H1 (cell line): ENCODE measurements around the gene RMRP. TPM values are rescaled to one million over a fixed set of nuclear protein-coding genes. Genes with fewer than 3 reads are reported as not detected.

Source experiments
- CTCF ChIA-PET: fragments of 300-600 bp; sonication (Branson Sonifier 250); formaldehyde crosslinking; loops from one replicate; lab custom pipeline; 2021; ENCODE audit not compliant: partially characterized antibody; lab: Charles Lee
- POLR2A ChIA-PET: fragments of 300-600 bp; sonication (Branson Sonifier 250); formaldehyde crosslinking; loops from one replicate; lab custom pipeline; 2021; ENCODE audit warnings: inconsistent platforms; ENCODE audit not compliant: partially characterized antibody; lab: Charles Lee
- DNase-seq, 2 experiments: peaks; one replicate each; pipeline versions ENCODE4 v3.0.0 to v3.0.0-alpha.2; 2010 to 2022; ENCODE audit warnings: low spot score in 2 of 2, low read depth in 1 of 2, mixed read lengths in 1 of 2
- FAIRE-seq: peaks from 2 replicates; lab custom pipeline; 2011; peaks lifted over from hg19 to GRCh38; lab: Jason Lieb, UNC
- H2AFZ ChIP-seq: 2 replicates; pipeline ENCODE4 v1.8.1; 2012; ENCODE audit warnings: low read length, inconsistent platforms
- H2AK5ac ChIP-seq: 2 replicates; pipeline ENCODE4 v1.6.1; 2013; ENCODE audit warnings: low read depth, low read length
- H2BK120ac ChIP-seq: replicated peaks from 2 replicates; pipeline ENCODE3; 2013; ENCODE audit warnings: low read depth, low read length, inconsistent platforms
- H2BK12ac ChIP-seq: 2 replicates; pipeline ENCODE4 v1.6.1; 2013; ENCODE audit warnings: low read depth, low read length
- H2BK15ac ChIP-seq: 2 replicates; pipeline ENCODE4 v1.6.1; 2013; ENCODE audit warnings: low read length
- H2BK20ac ChIP-seq: 2 replicates; pipeline ENCODE4 v1.6.1; 2013; ENCODE audit warnings: low read length
- H2BK5ac ChIP-seq: 2 replicates; pipeline ENCODE4 v1.6.1; 2013; ENCODE audit warnings: low read depth, low read length
- H3K14ac ChIP-seq: 2 replicates; pipeline ENCODE4 v1.6.1; 2013; ENCODE audit warnings: inconsistent platforms; ENCODE audit not compliant: insufficient read length
- H3K18ac ChIP-seq: 2 replicates; pipeline ENCODE4 v1.6.1; 2013; ENCODE audit warnings: low read length; ENCODE audit errors: extremely low read depth
- H3K23ac ChIP-seq: 2 replicates; pipeline ENCODE4 v1.6.1; 2013; ENCODE audit warnings: inconsistent platforms; ENCODE audit not compliant: insufficient read length
- H3K23me2 ChIP-seq: 2 replicates; pipeline ENCODE4 v1.6.1; 2013; ENCODE audit warnings: low read depth, low read length
- H3K27ac ChIP-seq: 2 replicates; pipeline ENCODE4 v1.6.1; 2011; ENCODE audit warnings: low read depth, low read length, inconsistent platforms
- H3K27me3 ChIP-seq, 4 experiments: replicated peaks in 1 of 4; 1 replicate in 1 of 4; 2 replicates in 3 of 4; pipeline versions ENCODE4 v1.6.1 to v1.8.1; 2011 to 2013; ENCODE audit warnings: low read length in 3 of 4, mild to moderate bottlenecking in 3 of 4, inconsistent platforms in 2 of 4, mixed read lengths in 2 of 4, moderate library complexity in 1 of 4; ENCODE audit not compliant: control insufficient read depth in 3 of 4, insufficient read depth in 3 of 4; ENCODE audit errors: extremely low read depth in 1 of 4
- H3K36me3 ChIP-seq, 4 experiments: 2 replicates each; pipeline versions ENCODE4 v1.6.1 to v1.8.1; 2011 to 2013; ENCODE audit warnings: mild to moderate bottlenecking in 4 of 4, low read length in 3 of 4, moderate library complexity in 2 of 4, control low read depth in 1 of 4, inconsistent platforms in 1 of 4; ENCODE audit not compliant: insufficient read depth in 4 of 4, control insufficient read depth in 2 of 4
- H3K4ac ChIP-seq: replicated peaks from 2 replicates; pipeline ENCODE3; 2013; ENCODE audit warnings: low read length, low read depth, mixed read lengths, inconsistent platforms; ENCODE audit not compliant: insufficient read length
- H3K4me1 ChIP-seq, 4 experiments: replicated peaks in 1 of 4; 1 replicate in 1 of 4; 2 replicates in 3 of 4; pipeline versions ENCODE4 v1.6.1 to v1.8.1; 2011 to 2013; ENCODE audit warnings: low read length in 3 of 4, inconsistent platforms in 2 of 4, mixed read lengths in 1 of 4; ENCODE audit not compliant: insufficient read depth in 4 of 4, control insufficient read depth in 3 of 4
- H3K4me2 ChIP-seq, 2 experiments: 2 replicates each; pipeline versions ENCODE4 v1.6.1 to v1.8.1; 2011 to 2013; ENCODE audit warnings: low read depth in 2 of 2, low read length in 2 of 2, control low read depth in 1 of 2, inconsistent platforms in 1 of 2, mild to moderate bottlenecking in 1 of 2; ENCODE audit not compliant: insufficient read depth in 1 of 2
- H3K4me3 ChIP-seq, 4 experiments: fragments of 200-600, 300-600 bp in 1 of 4; sonication (generic), shearing (Covaris generic), sonication (Bioruptor Twin) in 1 of 4; 2 replicates each; pipeline versions ENCODE4 v1.5.1 to v1.8.1; 2011 to 2016; ENCODE audit warnings: low read length in 4 of 4, low read depth in 3 of 4, control low read depth in 2 of 4, inconsistent platforms in 2 of 4, mild to moderate bottlenecking in 2 of 4, mixed read lengths in 1 of 4, moderate library complexity in 1 of 4; ENCODE audit not compliant: insufficient read depth in 2 of 4; ENCODE audit errors: extremely low read depth in 1 of 4
- H3K56ac ChIP-seq: replicated peaks from 2 replicates; pipeline ENCODE3; 2013; ENCODE audit warnings: low read depth, mild to moderate bottlenecking, mixed read lengths, low read length, inconsistent platforms; ENCODE audit not compliant: insufficient read length
- H3K79me1 ChIP-seq: 2 replicates; pipeline ENCODE4 v1.6.1; 2013; ENCODE audit warnings: low read depth, low read length, control low read depth
- H3K79me2 ChIP-seq, 2 experiments: 2 replicates each; pipeline versions ENCODE4 v1.6.1 to v1.8.1; 2012 to 2013; ENCODE audit warnings: low read length in 2 of 2, mild to moderate bottlenecking in 2 of 2, inconsistent platforms in 1 of 2; ENCODE audit not compliant: insufficient read depth in 2 of 2, control insufficient read depth in 1 of 2
- H3K9ac ChIP-seq, 4 experiments: replicated peaks in 1 of 4; 1 replicate in 1 of 4; 2 replicates in 3 of 4; pipeline versions ENCODE4 v1.6.1 to v1.8.1; 2011 to 2013; ENCODE audit warnings: low read depth in 3 of 4, low read length in 3 of 4, control low read depth in 2 of 4, mild to moderate bottlenecking in 2 of 4, moderate library complexity in 2 of 4, inconsistent platforms in 1 of 4; ENCODE audit errors: extremely low read depth in 1 of 4
- H3K9me3 ChIP-seq, 2 experiments: 2 replicates each; pipeline versions ENCODE4 v1.6.1 to v1.8.1; 2012 to 2013; ENCODE audit warnings: mild to moderate bottlenecking in 2 of 2, moderate library complexity in 2 of 2, control low read depth in 1 of 2, inconsistent platforms in 1 of 2, low read depth in 1 of 2, low read length in 1 of 2, mixed read lengths in 1 of 2; ENCODE audit not compliant: insufficient read depth in 2 of 2
- H4K20me1 ChIP-seq, 2 experiments: replicated peaks in 1 of 2; 2 replicates each; pipeline versions ENCODE3 to v1.8.1; 2011 to 2013; ENCODE audit warnings: inconsistent platforms in 2 of 2, low read length in 2 of 2, mild to moderate bottlenecking in 1 of 2; ENCODE audit not compliant: insufficient read depth in 2 of 2, control insufficient read depth in 1 of 2
- H4K5ac ChIP-seq: 2 replicates; pipeline ENCODE4 v1.6.1; 2013; ENCODE audit warnings: low read length, low read depth, mixed read lengths, inconsistent platforms; ENCODE audit not compliant: insufficient read length
- H4K8ac ChIP-seq: 2 replicates; pipeline ENCODE4 v1.8.0; 2013; ENCODE audit warnings: mild to moderate bottlenecking, moderate library complexity, low read length, inconsistent platforms; ENCODE audit not compliant: insufficient read depth; ENCODE audit errors: extremely low read depth
- H4K91ac ChIP-seq: replicated peaks from 2 replicates; pipeline ENCODE3; 2013; ENCODE audit warnings: low read length, mixed read lengths, inconsistent platforms; ENCODE audit not compliant: insufficient read length
- ATF2 ChIP-seq: IDR thresholded peaks from 2 replicates; pipeline ENCODE4 v1.6.1; 2012; ENCODE audit warnings: low read length, inconsistent platforms
- BACH1 ChIP-seq: IDR thresholded peaks from 2 replicates; pipeline ENCODE4 v1.6.1; 2012; ENCODE audit warnings: low read length, improper control_type of control experiment
- E2F6 ChIP-seq: IDR thresholded peaks from 2 replicates; pipeline ENCODE4 v1.6.1; 2012; ENCODE audit warnings: inconsistent platforms
- EZH2 ChIP-seq: fragments of 200-600 bp; sonication (generic); IDR thresholded peaks from 2 replicates; pipeline ENCODE4 v1.7.1; 2012; ENCODE audit warnings: low read depth, mild to moderate bottlenecking, moderate library complexity, low read length, inconsistent platforms; ENCODE audit not compliant: severe bottlenecking
- MAX ChIP-seq: IDR thresholded peaks from 2 replicates; pipeline ENCODE4 v1.6.1; 2012; ENCODE audit warnings: inconsistent platforms
- RAD21 ChIP-seq, 2 experiments: IDR thresholded peaks in 1 of 2; conservative IDR thresholded peaks in 1 of 2; 2 replicates each; pipeline ENCODE4 v1.6.1; 2011; ENCODE audit warnings: low read depth in 2 of 2, low read length in 2 of 2, improper control_type of control experiment in 1 of 2, inconsistent platforms in 1 of 2, mild to moderate bottlenecking in 1 of 2, moderate library complexity in 1 of 2
- SIRT6 ChIP-seq: IDR thresholded peaks from one replicate; pipeline ENCODE4 v1.7.1; 2012; ENCODE audit warnings: low read length, inconsistent platforms
- SIX5 ChIP-seq: IDR thresholded peaks from 2 replicates; pipeline ENCODE4 v1.6.1; 2011; ENCODE audit warnings: mild to moderate bottlenecking, low read depth, low read length
- SP4 ChIP-seq: IDR thresholded peaks from 2 replicates; pipeline ENCODE4 v1.6.1; 2012; ENCODE audit warnings: low read length, inconsistent platforms
- TAF1 ChIP-seq: IDR thresholded peaks from 2 replicates; pipeline ENCODE4 v1.6.1; 2011; ENCODE audit warnings: mild to moderate bottlenecking, low read depth, low read length
- TBP ChIP-seq: IDR thresholded peaks from 2 replicates; pipeline ENCODE4 v1.6.1; 2011; ENCODE audit warnings: low read depth, low read length, improper control_type of control experiment
- YY1 ChIP-seq: IDR thresholded peaks from 2 replicates; pipeline ENCODE4 v1.6.1; 2011; ENCODE audit warnings: low read depth, mild to moderate bottlenecking, low read length
- polyA plus RNA-seq, 7 experiments: library from polyadenylated mRNA; depleted of rRNA in 3 of 7; stranded (reverse) in 5 of 7; unstranded in 2 of 7; fragments of >200 nt in 5 of 7; fragments of 200-250 nt in 2 of 7; gene quantifications; 1 replicate in 5 of 7; 2 replicates in 1 of 7; 4 replicates in 1 of 7; pipeline versions ENCODE4 v1.2.1 to v1.2.3, GENCODE V29; 2011 to 2013; ENCODE audit warnings: missing spikeins in 2 of 7, mixed read lengths in 2 of 7
- total RNA-seq: library from RNA; stranded (reverse); fragmentation: NEBNext Ultra II Directional; extraction: Animal tissue kit (Norgen Biotek cat#: 25700); gene quantifications from 2 replicates; pipeline ENCODE4 v1.2.1, GENCODE V29; 2021

The RMRP gene
- total and polyA plus RNA-seq, 2 of the 8 experiments (the other 6 are each of a cell fraction or from before 2014, with no cell fraction given), result 169 to 14,987 TPM

- POLR2A ChIA-PET, result no interaction called here
- no peaks in the 10 kb centered on the region for H3K23me2 ChIP-seq
- FAIRE-seq, result no peak
- H3K36me3 ChIP-seq, result no peaks in the 10 kb centered on the region
- H3K4me2 ChIP-seq, result no peak overlapping the region
- H3K27ac ChIP-seq, result no peak overlapping the region
- no peak overlapping the region for H2BK20ac ChIP-seq
- H3K9ac ChIP-seq, result no peak overlapping the region
- no peak overlapping the region for H2AFZ ChIP-seq
- H3K23ac ChIP-seq, result no peak overlapping the region
- no peaks in the 10 kb centered on the region for H4K20me1 ChIP-seq
- no peak overlapping the region for H3K4ac ChIP-seq
- no peak overlapping the region for H3K14ac ChIP-seq
- no peak for DNase-seq
- no peaks in the 10 kb centered on the region for H3K4me1 ChIP-seq
- H3K56ac ChIP-seq, result no peak overlapping the region
- H3K4me3 ChIP-seq, result no peak overlapping the region
- no peak overlapping the region for H2BK5ac ChIP-seq
- no peak overlapping the region for H4K8ac ChIP-seq
- H2BK12ac ChIP-seq, result no peak overlapping the region
- H3K27me3 ChIP-seq, result no peaks in the 10 kb centered on the region
- H2AK5ac ChIP-seq, result no peak overlapping the region
- CTCF ChIA-PET, result interaction anchor here (0.7 to 1.9 kb wide), 3 partner anchors 11 to 24 kb away, joined by 3 to 5 read pairs (median 5); no protein-coding TSS in a partner anchor
- no peaks in the 10 kb centered on the region for H3K79me2 ChIP-seq
- no peaks in the 10 kb centered on the region for H3K79me1 ChIP-seq
- no peak overlapping the region for H4K5ac ChIP-seq
- peaks cover 0 to 2% of the 10 kb centered on the region in 2 experiments; a peak in 1 of 4 replicates for H3K9me3 ChIP-seq
- no peak overlapping the region for H2BK15ac ChIP-seq
- no peak overlapping the region for H2BK120ac ChIP-seq
- H4K91ac ChIP-seq, result no peak overlapping the region
- no peak overlapping the region for H3K18ac ChIP-seq
- TF ChIP-seq SIX5 (no peak), SP4 (no peak), ATF2 (no peak), BACH1 (no peak), MAX (no peak), TBP (no peak), SIRT6 (no peak), EZH2 (no peak), RAD21 (IDR thresholded peaks at IDR 0.05 in 1 of 2, conservative IDR thresholded peaks at IDR 0.05 in 1 of 2; ENCODE audit: low read depth in 2 of 2, low read length in 2 of 2) (no peak), TAF1 (no peak), YY1 (no peak), E2F6 (no peak)
Observed at GRCh38 chr9:35635730-35636129, 22.1 kb downstream of the RMRP start.
